EH (cell line): ENCODE measurements around the gene MICAL2.

ENCODE experiments used
- DNase-seq: peaks from one replicate; pipeline ENCODE4 v3.0.0-alpha.2; 2015; ENCODE audit warnings: low read depth

The MICAL2 gene

GRCh38 chr11:12272821-12273617 is 162.6 kb downstream of the MICAL2 start:
- peak; percentile 90 for DNase-seq

GRCh38 chr11:12273618-12273995 is 163.2 kb downstream of the MICAL2 start:
- no peak for DNase-seq

GRCh38 chr11:12274056-12274455 is 163.7 kb downstream of the MICAL2 start:
- no peak for DNase-seq

GRCh38 chr11:12274558-12275197 is 164.3 kb downstream of the MICAL2 start:
- DNase-seq = peak; percentile 54

GRCh38 chr11:12275818-12276217 is 165.4 kb downstream of the MICAL2 start:
- no peak for DNase-seq

GRCh38 chr11:12276356-12276755 is 166.0 kb downstream of the MICAL2 start:
- no peak for DNase-seq

- DNase-seq = no peak
Observed at GRCh38 chr11:12276831-12277475, 166.6 kb downstream of the MICAL2 start.

GRCh38 chr11:12278766-12279671 is 168.6 kb downstream of the MICAL2 start:
- no peak for DNase-seq

GRCh38 chr11:12279672-12280108 is 169.3 kb downstream of the MICAL2 start:
- no peak for DNase-seq

GRCh38 chr11:12280199-12280837 is 169.9 kb downstream of the MICAL2 start:
- no peak for DNase-seq

GRCh38 chr11:12280838-12281565 is 170.6 kb downstream of the MICAL2 start:
- no peak for DNase-seq

- DNase-seq = peak; percentile 85
Observed at GRCh38 chr11:12281571-12282478, 171.4 kb downstream of the MICAL2 start.

- no peak for DNase-seq
Observed at GRCh38 chr11:12282676-12283075, 172.3 kb downstream of the MICAL2 start.

- peak; percentile 70 for DNase-seq
Observed at GRCh38 chr11:12284316-12285050, 174.1 kb downstream of the MICAL2 start.

- peak; percentile 98 for DNase-seq
Observed at GRCh38 chr11:12285106-12285505, 174.7 kb downstream of the MICAL2 start.

- peak; percentile 51 for DNase-seq
Observed at GRCh38 chr11:12285811-12286222, 175.4 kb downstream of the MICAL2 start.

GRCh38 chr11:12286606-12287005 is 176.2 kb downstream of the MICAL2 start:
- no peak for DNase-seq

GRCh38 chr11:12287009-12287373 is 176.6 kb downstream of the MICAL2 start:
- DNase-seq = peak; percentile 99
